HG02870 (cell line): ENCODE results near the gene TNK2.
"Not testable (repeated sequence)": the region's sequence is repeated elsewhere in the genome, so short reads cannot be mapped to it uniquely, and the experiment has no call there.

Experiments used
- ATAC-seq: cut with Tn5 transposase; IDR thresholded peaks from one replicate; pipeline ENCODE4 v1.9.1; 2021; ENCODE audit warnings: mild to moderate bottlenecking, moderate library complexity; ENCODE audit not compliant: unreplicated experiment

TNK2 gene

DNA sequence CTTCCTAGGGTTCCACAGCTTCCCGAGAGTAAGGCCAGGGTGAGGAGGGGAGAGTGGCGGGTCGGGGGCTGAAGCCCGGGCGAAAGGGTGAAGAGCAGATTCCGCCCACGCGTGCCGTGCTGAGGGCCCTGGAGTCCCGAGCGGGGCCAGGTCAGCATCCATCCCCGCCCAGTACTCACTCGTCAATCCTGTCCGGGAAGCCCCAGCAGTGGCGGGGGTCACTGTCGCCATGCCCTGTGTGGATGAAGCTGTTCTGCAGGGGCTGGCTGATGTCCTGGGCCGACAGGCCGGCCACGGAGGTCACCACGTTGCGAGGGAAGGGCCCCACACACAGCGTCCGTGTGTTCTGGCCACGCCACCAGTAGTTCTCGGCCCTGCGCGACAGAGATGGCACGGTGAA is 36.3 kb downstream of the TNK2 start:
- ATAC-seq = no peak

DNA sequence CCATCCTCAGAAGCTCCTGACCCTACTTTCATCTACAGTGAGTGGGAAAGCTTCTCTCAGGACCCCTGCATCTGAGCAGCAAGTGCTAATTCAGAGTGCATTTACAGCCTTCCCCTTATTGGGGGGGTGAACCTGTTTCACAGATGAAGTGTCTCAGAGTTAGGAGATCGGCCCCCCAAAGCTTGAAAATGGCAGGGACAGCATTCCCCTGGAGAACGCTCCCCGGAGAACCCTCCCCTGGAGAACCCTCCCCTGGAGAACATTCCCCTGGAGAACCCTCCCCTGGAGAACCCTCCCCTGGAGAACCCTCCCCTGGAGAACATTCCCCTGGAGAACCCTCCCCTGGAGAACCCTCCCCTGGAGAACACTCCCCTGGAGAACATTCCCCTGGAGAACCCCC is 36.7 kb downstream of the TNK2 start:
- ATAC-seq = not testable (repeated sequence)

DNA sequence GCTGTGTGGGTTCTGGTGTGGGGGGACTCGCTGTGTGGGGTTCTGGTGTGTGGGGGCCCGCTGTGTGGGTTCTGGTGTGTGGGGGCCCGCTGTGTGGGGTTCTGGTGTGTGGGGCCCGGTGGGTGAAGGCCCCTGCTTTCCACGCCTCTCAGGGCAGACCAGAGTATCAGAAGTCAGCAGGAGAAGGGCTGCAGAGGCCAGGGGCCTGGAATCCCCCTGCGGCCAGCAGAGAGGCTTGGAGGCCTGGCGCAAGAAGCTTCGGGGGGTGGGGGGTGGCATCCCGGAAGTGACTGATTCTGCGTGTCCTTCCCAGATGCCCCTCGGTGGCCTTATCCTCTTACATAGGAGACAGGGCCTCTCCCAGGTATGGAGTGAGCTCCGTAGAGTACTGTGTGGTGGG is 37.4 kb downstream of the TNK2 start:
- no peak for ATAC-seq

DNA sequence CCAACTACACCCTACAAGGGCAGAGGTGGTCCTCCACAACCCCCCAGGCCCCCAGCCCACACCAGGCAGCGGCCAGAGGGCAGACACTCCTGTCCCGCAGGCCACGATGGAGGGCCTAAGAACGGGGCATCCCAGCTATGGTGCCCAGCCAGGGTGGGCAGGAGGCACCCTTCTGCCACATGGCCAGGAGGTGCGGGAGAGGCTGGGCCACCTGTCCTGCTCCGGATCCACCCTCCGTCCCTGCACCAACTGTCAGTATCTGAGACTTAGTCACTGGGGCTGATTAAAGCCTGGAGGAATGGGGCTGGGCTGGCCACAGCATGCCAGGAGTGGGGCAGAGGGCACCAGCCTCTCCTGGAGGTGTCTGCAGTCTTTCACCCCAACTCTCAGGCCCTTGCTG is 37.9 kb downstream of the TNK2 start:
- no peak for ATAC-seq

DNA sequence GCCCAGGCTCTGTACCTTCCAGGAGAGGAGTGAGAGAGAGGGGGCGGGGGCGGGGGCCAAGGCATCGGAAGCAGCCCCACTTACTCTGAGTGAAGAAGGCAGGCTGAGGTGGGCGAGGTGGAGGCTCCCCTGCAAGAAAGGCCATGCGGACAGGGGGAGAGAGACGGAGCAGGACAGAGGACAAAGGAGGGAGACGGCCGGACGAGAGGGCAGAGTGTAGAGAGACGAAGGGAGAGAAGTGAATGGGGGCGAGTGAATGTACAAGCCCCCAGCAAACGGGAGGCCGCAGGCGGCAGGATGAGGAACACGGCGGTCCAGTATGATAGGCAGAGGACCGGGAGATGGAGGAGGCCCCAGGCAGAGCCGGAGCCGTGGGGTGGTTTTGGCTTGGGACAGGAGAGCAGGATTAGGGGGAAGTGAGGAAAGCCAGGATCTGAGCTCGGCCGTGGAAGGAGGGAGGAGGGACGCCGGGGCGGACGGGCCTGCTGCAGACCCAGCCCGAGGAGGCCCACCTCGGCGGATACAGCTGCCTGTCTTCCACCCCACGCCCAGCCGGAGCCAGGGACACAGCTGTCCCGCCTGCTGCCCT is 38.8 kb downstream of the TNK2 start:
- no peak for ATAC-seq

DNA sequence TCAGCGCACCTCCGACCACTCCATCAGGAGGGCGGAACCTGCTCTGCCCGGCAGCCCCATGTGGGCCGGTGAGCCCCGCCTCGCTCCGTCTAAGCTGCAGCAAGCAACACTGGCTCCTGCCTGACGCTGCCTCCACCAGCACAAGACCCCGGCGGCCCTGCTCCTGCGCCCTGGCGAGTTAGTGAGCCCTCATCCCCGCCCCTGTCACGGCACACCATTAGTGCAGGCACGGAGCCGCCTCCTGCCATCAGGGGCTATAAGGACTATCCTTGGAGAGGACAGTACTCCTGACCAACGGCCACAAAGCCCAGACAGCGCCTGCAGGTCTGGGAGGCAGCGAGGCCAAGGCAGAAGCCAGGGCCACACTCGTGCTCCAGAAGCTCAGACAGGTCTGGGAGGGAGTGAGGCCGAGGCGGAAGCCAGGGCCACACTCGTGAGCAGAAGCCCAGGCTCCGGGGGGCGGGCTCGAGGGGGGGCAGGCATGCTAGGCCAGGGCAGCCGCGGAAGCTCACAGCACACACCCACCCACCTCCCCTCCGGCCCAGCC is 39.4 kb downstream of the TNK2 start:
- no peak for ATAC-seq

DNA sequence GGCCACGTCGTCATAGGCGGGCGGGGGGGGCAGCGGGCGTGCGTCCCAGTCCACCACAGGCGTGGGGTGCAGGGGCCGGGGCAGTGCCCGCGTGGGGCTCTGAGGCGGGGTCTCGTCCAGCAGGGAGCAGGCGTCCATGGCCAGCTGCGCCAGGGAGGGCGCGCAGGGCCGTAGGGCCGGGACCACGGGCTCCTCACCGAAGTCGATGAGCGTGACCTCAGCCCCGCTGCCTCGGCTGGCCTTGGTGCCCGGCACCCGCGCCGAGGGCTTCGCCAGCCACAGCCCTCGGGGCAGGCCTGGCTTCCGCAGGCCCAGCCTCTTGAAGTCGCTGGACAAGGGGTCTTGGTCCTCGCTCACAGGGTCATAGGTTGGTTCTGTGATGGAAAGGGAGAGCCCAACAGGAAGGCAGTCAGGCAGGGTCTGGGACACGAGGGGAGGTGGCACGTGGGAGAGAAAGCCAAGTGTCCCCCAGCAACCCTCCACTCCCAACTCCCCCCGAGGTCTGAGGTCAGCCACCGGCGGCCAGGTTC is 40.0 kb downstream of the TNK2 start:
- no peak for ATAC-seq

DNA sequence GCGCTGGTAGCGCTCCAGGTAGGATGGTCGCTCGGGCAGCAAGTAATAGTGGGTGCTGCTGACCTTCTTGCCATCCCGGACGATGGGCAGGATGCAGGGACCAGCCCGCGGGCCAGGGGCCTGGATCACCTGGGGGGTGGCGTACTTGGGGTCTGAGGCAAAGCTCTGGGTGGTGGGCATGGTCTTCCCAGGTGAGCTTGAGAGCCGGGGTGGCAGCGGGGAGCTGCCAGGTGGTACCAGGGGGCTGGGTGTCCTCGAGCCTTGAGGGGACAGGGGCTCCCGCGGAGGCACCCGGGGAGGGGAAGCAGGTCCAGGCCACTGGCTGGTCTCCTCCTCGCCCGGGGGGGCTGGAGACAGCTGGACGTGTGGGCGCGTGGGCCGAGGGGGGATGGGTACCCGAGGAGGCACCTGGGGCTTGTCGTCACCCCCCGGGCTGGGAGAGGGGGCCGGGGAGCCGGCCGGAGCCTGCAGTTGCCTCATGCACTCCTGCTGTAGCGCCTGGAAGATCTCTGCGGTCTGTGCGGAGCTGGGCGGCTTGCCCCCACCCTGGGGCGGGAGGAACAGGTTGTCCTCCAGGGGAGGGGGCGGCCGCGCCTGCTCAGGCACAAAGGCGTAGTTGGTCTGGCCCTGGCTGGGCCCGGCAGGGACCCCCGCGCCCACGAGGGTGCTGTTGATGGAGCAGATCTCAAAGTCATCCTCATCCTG is 40.6 kb downstream of the TNK2 start:
- no peak for ATAC-seq

DNA sequence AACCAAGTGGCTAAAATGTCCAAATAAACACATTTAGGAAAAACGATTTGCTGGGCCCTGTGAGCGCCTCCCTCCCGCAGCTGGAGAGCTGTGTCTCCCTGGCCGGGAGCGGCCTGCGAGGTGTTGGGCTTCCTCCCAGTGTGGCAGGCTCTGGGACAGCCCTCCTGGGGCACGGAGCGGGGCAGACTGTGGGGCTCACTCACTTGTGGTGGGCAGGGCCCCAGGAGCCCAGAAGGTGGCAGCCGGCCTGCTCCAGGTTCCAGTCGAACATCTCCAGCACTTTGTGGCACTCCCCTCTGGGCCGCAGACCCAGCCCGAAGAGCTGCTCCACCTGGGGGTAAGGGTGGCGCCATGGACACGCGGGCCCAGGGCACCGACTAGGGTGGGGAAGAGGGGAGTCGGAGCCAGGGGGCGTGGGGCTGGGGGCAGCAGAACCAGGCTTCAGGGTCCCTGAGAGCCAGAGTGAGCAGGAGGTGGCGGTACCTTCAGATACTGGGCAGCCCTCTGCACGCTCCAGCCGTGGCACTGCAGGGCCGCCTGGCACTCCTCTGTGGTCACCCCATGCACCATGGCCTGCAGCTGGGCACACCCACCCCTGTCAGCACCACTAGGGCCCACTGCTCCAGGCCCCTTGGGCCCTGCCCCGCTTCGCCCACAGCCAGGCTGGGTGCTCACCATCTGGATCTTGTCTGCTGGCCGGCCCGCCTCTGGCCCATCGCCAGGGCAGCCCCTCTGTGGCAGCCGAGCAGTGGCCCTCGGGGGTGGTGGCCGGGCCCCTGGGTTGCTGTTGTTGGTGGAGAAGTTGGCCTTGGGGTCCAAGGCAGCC is 41.5 kb downstream of the TNK2 start:
- no peak for ATAC-seq

DNA sequence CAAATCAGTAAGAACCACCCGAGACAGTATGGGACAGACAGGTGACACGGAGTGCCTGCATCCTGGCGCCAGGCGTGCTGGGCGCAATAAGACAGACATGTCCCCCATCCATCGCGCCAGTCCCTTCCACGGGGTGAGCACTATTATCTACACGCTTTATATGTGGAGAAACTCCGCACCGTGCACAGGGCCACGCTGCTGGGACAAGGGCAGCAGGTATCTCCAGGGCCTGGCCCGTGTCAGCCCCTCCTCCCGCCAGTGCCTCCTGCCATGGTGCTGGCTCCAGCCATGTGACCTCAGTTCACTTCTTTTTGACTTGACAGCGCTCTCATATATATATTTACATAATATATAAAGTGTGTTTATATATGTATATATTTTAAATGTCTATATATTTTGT is 42.6 kb downstream of the TNK2 start:
- no peak for ATAC-seq

DNA sequence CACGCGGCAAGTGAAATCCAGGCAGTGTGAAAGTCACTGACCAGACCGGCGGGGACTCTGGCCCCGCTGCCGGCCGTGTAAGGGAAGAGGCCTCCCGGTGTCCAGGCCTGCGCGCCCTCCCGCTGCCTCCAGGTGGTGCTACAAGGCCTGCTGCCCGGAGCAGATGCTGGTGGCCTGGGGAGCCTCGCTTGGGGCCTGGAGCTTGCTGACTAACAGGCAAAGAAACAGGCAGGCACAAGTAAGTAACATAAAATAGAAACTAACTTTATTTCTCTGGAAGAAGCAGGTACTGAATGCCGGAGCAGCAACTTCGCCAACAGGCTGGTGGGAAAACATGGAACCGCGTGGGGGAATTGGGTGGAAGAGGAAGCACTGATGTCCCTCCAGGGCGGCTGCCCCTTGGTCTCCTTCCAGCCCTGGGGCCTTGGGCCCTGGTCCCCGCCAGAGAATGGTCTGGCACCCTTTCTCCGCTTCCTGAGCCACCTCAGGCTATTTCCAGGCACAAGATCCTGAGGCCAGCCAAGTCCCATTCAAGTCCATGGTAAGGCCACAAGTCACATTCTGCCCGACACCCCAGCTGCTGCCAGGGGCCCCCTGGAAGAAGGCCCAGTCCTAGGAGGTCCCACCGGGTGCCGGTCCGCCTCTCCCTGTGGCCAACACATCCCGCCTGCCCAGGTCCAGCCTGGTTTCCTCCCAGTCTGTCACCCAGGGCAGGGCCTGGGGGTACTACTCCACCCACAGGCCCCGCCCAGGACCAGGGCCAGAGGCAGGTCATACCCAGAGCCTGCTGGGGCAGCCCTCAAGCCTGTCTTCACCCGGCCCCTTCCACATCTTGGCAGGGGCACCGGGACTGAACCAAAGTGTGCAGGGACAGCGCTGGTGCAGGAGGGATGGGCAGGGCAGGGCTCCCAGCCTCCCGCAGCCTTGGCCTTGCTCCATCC is 45.0 kb downstream of the TNK2 start:
- ATAC-seq = peak; percentile 53

DNA sequence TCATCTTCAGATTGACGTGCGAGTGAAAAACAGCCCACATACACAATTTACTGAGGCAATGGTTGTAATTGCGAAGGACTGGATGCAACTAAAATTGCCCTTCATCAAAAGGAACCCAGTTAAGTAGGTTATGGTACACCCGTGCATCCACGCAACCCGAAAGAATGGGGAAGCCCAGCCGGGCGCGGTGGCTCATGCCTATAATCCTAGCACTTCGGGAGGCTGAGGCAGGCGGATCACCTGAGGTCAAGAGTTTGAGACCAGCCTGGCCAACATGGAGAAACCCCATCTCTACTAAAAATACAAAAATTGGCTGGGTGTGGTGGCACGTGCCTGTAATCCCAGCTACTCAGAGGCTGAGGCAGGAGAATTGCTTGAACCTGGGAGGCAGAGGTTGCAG is 46.0 kb downstream of the TNK2 start:
- not testable (repeated sequence) for ATAC-seq

DNA sequence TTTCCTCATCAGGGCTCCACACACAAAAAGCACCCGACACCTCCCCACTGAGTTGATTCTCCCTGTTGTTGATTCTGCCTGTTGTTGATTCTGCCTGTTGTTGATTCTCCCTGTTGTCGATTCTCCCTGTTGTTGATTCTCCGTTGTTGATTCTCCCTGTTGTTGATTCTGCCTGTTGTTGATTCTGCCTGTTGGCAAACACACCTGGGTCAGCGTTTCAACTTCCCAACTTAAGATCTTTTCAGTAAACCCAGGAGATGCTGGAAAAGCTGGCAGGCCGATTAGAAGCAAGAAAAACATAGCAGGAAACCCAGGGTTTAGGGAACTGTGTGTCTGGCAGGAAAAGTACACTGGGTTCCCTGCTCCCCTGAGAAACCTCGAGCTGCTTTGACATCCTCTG is 47.9 kb downstream of the TNK2 start:
- ATAC-seq = no peak

DNA sequence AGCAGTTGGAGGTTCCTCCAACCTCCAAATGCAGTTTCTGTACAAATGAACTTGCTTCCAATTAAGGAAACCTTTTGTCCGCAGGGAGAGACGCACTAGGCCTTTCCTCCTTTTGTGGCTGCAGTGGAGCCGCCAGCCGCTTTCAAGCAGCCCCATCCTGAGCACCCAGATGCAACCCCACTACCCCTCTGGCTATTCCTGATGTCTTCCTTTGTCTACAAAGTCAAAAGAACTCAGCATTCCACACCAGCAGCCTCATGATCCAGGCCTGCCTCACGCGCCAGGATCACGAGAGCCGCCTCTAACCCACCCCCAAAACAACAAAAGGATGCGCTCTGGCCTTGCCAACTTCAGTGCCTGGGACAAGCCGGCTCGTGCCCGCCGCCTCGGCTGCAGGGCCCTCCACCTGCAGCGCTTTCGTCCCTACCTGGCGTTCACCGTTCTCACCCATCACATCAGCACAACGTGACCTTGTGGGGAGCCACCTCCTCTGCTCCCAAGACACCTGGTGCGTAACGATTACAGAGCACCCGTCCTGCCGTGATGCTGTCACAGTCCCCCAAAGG is 48.4 kb downstream of the TNK2 start:
- ATAC-seq = no peak

DNA sequence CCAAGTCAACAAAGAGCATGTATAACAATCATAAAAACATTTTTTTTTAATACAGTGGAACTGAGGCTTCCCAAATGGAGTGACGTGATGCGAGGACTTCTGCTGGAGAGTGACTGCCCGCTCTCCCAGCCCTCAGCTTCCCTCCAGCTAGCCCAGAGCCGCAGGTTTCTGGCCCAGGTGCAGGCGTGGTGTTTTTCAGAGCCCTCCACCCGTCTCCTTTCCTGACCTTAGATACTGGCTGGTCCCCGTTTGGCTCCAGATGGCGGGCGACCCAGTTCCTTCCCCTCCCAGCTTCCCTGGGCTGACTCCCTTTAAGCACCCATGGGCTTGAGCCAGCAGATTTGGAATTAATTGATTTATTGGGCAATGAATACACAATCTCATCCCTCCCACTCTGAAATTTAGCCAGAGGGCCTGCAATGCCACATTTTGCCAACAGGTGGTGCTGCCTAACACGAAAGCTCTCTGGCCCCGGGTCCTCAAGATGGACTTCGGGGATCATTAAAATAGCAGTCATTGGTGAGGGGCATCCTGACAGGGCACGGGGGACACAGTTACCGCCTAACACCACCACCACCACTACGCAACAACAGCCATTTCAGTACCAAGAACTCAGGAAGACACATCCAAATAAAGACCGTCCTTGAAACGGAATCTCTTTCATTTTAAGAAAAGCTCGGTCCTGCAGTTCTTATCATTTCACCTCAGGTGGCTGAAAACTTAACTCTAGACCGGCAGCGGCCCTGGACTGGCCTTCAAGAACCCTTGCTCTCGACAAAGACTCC is 49.1 kb downstream of the TNK2 start:
- no peak for ATAC-seq

DNA sequence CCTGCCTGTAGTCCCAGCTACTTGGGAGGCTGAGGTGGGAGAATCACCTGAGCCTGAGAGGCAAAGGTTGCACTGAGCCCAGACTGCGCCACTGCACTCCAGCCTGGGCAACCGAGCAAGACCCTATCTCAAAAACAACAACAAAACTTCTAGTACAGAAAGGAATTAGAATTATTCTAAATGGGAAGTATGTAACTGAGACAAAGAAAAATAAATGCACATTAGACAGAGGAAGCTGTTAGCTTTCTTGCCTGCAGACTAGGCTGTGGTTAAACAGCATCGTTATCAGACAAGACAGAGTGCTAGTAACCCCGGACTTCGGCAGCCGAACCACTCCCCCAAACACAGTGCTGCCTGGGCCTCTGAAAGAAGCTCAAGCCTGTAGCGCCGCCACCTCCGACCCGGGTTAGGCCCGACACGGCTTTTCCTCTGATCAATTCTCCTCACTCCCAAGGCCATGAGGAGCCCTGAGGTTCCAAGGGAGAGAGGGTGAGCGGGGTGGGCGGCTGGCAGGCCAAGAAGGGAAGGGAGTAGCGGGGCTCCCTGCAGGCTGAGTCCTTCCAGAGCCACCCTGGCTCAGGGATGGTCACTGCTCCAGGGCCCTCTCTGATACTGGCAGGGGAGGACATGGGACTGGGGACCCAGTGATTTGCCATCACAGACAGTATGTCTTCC is 51.8 kb downstream of the TNK2 start:
- ATAC-seq = no peak

DNA sequence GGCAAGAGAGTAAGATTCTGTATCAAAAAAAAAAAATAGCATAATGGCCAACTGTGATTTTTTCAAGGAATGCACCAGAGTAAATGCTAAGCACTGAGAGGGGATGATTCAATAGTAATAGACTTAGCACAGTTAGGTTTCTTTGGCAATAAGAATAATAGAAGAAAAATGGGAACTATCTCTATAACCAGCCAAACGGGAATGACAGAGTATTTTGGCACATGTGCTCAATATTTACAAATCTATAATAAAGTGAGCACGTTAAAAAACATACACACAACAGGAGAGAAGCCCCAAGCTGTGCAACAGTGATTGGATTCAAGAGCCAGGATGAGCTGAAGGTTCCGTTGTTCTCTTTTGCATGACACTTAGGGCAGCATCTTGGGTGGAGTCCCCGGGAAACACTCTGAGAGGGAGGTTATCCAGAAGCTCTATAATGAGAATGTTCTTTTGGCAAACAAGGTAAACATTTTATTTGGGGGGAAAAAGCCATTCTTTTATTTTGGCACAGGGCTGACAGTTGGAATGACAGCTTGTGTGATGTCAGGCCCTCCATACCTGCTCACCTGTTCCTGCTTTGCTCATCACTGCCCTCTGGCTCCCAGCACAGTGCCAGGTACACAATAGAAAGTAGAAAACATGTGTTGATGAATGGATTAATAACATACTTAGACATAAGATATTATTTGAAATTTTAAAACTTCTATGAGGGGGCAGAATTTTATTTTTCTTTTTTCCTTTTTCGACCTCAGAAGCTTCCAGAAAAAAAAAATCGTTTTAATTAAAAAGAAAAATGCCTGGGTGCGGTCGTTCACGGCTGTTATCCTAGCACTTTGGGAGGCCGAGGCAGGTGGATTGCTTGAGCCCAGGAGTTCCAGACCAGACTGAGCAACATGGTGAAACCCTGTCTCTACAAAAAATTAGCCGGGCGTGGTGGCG is 52.6 kb downstream of the TNK2 start:
- ATAC-seq = no peak
